ENCODE results near the gene CNOT2.

- TF ChIP-seq CTCF (IDR thresholded peaks at IDR 0.05): no peak
- TF ChIP-seq POLR2A (IDR thresholded peaks at IDR 0.05): no peak
Observed at GRCh38 chr12:70398002-70398401, 154.8 kb downstream of the CNOT2 start.

All from Peyer's patch (tissue), 4 donors.